H1 (cell line): Measurements from ENCODE around the gene NEDD8.

Experiments used
- CTCF ChIP-seq, 3 experiments: IDR thresholded peaks; 1 replicate in 2 of 3; 2 replicates in 1 of 3; pipeline versions ENCODE4 v1.5.1 to v1.6.1; 2011; ENCODE audit warnings: low read length in 3 of 3, mild to moderate bottlenecking in 3 of 3, inconsistent platforms in 2 of 3, low read depth in 1 of 3, moderate library complexity in 1 of 3; ENCODE audit not compliant: insufficient read depth in 1 of 3; ENCODE audit errors: control extremely low read depth in 1 of 3
- POLR2AphosphoS5 ChIP-seq: IDR thresholded peaks from 2 replicates; pipeline ENCODE4 v1.6.1; 2011; ENCODE audit warnings: low read depth, low read length
- TF ChIP-seq, protein P1 (sequence below): IDR thresholded peaks from 2 replicates; pipeline ENCODE4 v1.6.1; 2011; ENCODE audit warnings: low read length, improper control_type of control experiment

DNA sequence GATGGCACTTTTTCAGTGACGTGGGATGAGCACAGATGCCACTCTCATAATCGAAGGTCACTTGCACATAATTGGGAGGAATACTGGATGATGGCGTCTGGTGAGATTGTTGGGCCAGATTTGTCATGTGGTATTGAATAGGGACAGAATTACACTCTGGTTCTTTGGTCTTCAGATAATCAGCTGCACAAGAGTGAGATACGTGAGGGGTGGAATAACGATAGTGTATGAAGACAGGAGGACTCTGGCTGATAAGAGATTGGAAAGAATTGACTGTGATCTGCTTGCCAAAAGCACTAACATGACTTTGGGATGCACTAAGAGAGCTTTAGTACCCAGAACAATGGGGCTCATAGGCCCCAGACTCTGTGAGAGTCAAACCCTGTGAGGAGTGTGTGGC, 46.3 kb upstream of the NEDD8 start:
- TF ChIP-seq CTCF (IDR thresholded peaks at IDR 0.05; ENCODE audit: control extremely low read depth in 1 of 3, insufficient read depth in 1 of 3, low read depth in 1 of 3, low read length in 3 of 3) = no peak
- no peak for TF ChIP-seq POLR2AphosphoS5
- TF ChIP-seq, protein P1, sequence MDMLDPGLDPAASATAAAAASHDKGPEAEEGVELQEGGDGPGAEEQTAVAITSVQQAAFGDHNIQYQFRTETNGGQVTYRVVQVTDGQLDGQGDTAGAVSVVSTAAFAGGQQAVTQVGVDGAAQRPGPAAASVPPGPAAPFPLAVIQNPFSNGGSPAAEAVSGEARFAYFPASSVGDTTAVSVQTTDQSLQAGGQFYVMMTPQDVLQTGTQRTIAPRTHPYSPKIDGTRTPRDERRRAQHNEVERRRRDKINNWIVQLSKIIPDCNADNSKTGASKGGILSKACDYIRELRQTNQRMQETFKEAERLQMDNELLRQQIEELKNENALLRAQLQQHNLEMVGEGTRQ = no peak
